HG03342 (cell line): ENCODE results near the gene IRF9.

Experiments used
- ATAC-seq: cut with Tn5 transposase; IDR thresholded peaks from one replicate; pipeline ENCODE4 v1.9.1; 2021; ENCODE audit warnings: mild to moderate bottlenecking, moderate library complexity; ENCODE audit not compliant: unreplicated experiment

Gene IRF9

GRCh38 chr14:24176599-24176998, 15.5 kb downstream of the IRF9 start:
- no peak for ATAC-seq

GRCh38 chr14:24177041-24177825, 16.2 kb downstream of the IRF9 start:
- ATAC-seq = no peak

GRCh38 chr14:24177891-24178290, 16.8 kb downstream of the IRF9 start:
- ATAC-seq = no peak

GRCh38 chr14:24178399-24179178, 17.5 kb downstream of the IRF9 start:
- no peak for ATAC-seq

- no peak for ATAC-seq
Measured at GRCh38 chr14:24179294-24179960, 18.4 kb downstream of the IRF9 start.

- no peak for ATAC-seq
Measured at GRCh38 chr14:24179961-24180796, 19.1 kb downstream of the IRF9 start.

- no peak for ATAC-seq
Measured at GRCh38 chr14:24181371-24182077, 20.5 kb downstream of the IRF9 start.

- ATAC-seq = no peak
Measured at GRCh38 chr14:24182110-24182882, 21.2 kb downstream of the IRF9 start.

- ATAC-seq = no peak
Measured at GRCh38 chr14:24183014-24183481, 22.0 kb downstream of the IRF9 start.

GRCh38 chr14:24184104-24184970, 23.3 kb downstream of the IRF9 start:
- no peak for ATAC-seq

GRCh38 chr14:24185026-24185425, 24.0 kb downstream of the IRF9 start:
- no peak for ATAC-seq

- ATAC-seq = no peak
Measured at GRCh38 chr14:24185741-24186140, 24.7 kb downstream of the IRF9 start.

- ATAC-seq = no peak
Measured at GRCh38 chr14:24186831-24187538, 25.9 kb downstream of the IRF9 start.

- no peak for ATAC-seq
Measured at GRCh38 chr14:24187539-24187915, 26.5 kb downstream of the IRF9 start.

GRCh38 chr14:24188251-24189058, 27.4 kb downstream of the IRF9 start, which contains the start of gene IPO4:
TSS of gene IPO4 (minus strand) at chr14:24188816. CDS start at chr14:24188787, 29 bp downstream.
- peak; percentile 88 for ATAC-seq

GRCh38 chr14:24189059-24189375, 28.0 kb downstream of the IRF9 start:
- ATAC-seq = no peak

- ATAC-seq = no peak
Measured at GRCh38 chr14:24189460-24189859, 28.4 kb downstream of the IRF9 start.
